HG02623 (cell line): ENCODE results near the gene HPN.
A peak's percentile ranks its signal among the peaks of the same experiment; 100 is the strongest.
"Not testable (repeated sequence)": the region's sequence is repeated elsewhere in the genome, so short reads cannot be mapped to it uniquely, and the experiment has no call there.

Source experiments
- ATAC-seq: cut with Tn5 transposase; IDR thresholded peaks from one replicate; pipeline ENCODE4 v1.9.1; 2021; ENCODE audit warnings: moderate library complexity; ENCODE audit not compliant: unreplicated experiment

The HPN gene

GRCh38 chr19:35042056-35042730, 672 bp downstream of the HPN start:
- ATAC-seq = no peak

GRCh38 chr19:35042954-35043604, 1.6 kb downstream of the HPN start:
- ATAC-seq = no peak

GRCh38 chr19:35043906-35044305, 2.4 kb downstream of the HPN start:
- ATAC-seq = no peak

DNA sequence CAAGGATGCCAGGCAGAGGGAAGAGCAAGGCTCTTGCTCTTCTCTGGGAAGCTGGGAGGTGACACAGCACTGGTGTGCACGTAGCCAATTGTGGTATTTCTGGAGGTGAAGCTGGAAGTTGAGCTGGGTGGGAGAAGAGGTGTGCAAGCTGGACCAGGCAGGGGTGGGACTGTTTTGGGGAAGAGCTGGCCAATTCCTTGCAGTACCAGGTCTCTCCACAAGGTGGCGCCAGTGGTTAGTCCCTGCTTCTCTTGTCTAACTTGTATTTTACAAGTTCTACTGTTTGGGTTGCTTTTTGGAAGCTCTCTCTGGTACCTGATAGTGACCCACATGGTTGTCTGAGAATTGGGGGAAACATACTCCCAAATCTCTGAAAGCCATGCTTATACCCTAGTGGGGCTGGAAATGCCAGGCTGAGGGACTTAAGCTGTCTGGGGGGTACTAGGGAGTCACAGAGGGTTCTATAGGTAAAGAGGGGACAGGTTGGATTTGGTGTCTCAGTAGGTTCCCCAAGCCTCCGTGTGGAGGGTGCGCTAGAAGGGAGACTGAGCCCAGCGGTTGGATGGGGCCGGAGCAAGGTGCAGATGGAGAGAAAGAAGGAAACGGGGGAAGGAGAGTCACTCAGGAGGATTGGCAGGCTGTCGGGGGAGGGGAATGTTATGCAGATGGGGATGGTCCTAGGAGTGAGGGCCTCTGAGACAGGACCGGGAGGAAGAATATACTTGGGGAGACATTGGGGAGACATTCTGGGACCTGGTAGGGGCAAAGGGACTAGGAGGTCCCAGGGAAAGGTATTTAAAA, 3.0 kb downstream of the HPN start:
- ATAC-seq = no peak

GRCh38 chr19:35045667-35046300, 4.3 kb downstream of the HPN start:
- ATAC-seq = peak; percentile 58

GRCh38 chr19:35046461-35046860, 4.9 kb downstream of the HPN start:
- no peak for ATAC-seq

- ATAC-seq = no peak
These were observed 7.4 kb downstream of the HPN start for GRCh38 chr19:35048911-35049411.

DNA sequence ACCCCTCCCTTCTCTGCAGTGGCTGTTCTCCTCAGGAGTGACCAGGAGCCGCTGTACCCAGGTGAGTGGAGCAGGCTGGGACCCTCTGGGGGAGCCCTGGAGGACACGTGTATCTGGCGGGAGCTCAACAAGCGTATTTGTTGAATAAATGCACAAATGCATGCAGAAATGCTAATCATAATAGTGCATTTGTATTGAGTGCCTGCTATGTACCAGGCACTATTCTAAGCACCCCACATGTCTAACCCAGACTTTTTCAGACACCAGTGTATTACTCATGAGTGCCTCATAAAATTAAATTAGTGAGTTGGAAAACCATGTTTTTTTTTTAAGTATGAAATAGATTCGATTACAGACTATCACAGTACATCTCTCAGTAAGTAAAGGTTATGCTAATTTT, 7.9 kb downstream of the HPN start:
- ATAC-seq = no peak

GRCh38 chr19:35050662-35051061, 9.1 kb downstream of the HPN start:
- not testable (repeated sequence) for ATAC-seq

GRCh38 chr19:35051268-35051667, 9.7 kb downstream of the HPN start:
- ATAC-seq = not testable (repeated sequence)

DNA sequence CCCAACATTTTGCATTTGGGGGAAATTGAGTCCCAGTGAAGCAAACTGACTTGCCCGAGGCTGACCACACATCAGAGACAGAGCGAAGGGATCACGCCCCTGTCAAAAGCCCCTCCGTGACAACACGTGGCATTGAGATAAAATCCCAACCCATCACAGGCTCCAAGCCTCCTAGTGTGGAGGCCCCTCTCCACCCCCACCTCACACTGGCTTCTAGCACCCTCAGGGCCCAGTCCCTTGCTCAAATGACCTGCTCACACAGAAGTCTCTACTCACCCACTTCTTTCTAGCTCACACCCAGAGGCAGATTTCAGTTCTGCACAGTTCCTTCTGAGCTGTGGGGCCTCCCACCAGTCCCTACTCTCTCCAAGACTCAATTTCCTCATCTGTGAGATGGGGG, 10.3 kb downstream of the HPN start:
- no peak for ATAC-seq

DNA sequence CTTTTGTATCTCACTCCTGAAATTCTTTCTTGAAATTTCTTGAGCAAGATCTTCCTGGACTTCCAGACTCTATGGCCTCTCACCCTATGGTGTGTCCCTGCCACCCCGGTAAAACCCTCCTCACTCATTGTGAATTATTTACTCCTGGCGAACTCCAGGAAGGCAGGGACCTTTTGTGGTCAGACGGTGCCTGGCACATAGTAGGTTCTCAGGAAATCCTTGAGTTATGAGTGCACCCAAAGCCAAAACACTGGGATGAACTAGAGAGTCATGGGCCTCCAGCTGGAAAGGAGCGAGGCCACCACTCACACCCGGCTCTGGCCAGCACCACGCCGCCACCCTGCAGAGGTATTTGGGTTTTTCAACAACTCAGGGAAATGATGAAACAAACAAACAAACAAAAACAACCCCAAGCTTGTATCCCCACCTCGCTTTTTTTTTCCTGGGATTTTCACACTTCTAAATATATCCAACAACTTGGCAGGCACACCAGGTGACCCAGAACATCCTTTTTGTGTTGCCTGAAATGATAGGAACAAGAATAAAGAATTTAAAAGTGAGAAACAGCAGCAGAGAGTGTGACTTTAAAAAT, 11.2 kb downstream of the HPN start:
- ATAC-seq = no peak

DNA sequence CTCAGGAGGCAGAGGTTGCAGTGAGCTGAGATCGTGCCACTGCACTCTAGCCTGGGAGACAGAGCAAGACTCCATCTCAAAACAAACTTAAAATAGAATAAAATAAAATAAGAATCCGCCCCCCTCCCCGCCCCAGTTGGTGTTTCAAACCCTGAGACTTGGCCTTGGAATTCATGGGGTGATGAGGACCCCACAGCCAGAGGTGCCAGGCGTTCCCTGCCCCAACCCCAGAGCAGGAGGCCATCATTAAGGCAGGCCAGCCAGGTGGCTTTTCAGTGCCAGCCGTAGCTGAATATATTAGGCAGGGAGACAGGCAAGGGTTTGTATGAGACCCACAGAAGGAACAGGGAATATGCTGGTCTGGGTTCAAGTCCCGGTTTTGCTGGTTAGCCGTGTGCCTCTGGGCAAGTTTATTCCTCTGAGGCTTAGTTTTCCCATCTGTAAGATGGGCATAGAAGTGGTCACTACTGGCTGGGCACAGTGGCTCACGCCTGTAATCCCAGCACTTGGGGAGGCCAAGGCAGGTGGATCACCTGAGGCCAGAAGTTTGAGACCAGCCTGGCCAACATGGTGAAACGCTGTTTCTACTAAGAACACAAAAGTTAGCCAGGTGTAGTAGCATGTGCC, 12.3 kb downstream of the HPN start:
- ATAC-seq = no peak

DNA sequence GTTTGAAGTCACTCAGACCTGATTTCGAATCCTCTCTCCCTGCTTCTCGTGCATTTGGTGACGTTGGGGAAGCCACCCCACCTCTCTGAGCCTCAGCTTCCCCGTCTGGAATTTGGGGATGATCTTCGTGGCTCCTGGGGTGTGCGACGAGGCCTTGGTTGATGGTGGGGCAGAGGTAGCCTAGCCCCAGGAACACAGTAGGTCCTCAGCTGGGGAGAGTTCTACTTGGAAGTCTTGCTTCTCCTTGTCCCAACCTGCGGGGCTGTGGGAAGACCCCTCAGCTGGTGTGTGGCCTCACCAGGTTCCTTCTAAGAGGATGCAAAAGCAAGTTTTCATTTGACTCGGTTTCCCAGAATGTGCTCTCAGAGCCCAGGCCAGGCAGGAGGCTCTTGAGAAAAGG, 13.1 kb downstream of the HPN start:
- no peak for ATAC-seq

- no peak for ATAC-seq
These were observed 14.2 kb downstream of the HPN start for GRCh38 chr19:35055715-35056179.

GRCh38 chr19:35056513-35057063, 15.1 kb downstream of the HPN start:
- ATAC-seq = no peak

- no peak for ATAC-seq
These were observed 16.8 kb downstream of the HPN start for GRCh38 chr19:35058370-35058769.

DNA sequence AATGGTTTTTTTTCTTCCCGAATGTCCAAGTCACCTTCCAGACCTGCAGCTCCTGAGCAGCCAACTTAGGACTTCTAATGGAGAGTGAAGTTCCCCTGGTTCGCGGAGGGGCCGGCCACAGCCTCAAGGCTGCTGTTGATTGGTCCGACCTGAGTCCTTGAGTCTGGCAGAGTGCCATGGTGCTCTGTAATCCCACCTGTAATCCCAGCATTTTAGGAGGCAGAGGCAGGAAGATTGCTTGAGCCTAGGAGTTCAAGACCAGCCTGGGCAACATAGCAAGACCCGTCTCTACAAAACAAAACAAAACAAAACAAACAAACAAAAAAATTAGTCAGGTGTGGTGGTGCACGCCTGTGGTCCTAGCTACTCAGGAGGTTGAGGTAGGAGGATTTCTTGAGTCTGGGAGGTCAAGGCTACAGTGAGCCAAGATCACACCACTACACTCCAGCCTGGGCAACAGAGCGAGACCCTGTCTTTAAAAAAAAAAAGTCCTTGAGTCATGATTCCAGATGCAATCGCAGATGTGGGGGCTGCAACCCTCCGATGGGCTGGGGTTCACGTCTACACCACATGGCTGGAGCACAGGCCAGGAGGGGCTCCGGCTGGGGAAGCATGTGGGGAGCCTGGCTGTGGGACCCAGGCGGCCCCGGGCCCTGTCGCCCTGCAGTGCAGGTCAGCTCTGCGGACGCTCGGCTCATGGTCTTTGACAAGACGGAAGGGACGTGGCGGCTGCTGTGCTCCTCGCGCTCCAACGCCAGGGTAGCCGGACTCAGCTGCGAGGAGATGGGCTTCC, 17.7 kb downstream of the HPN start:
- ATAC-seq = no peak

DNA sequence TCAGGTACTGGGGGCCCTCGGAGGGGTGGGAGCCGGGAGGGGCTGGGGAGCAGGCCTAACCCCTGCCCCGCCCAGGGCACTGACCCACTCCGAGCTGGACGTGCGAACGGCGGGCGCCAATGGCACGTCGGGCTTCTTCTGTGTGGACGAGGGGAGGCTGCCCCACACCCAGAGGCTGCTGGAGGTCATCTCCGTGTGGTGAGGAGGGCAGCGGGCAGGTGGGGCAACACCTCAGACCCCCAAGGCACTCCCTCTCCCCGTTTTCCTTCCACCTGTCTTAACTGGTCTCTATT, 18.2 kb downstream of the HPN start:
- ATAC-seq = no peak
